ENCODE results near the gene EDAR. TPM values are rescaled to one million over a fixed set of nuclear protein-coding genes. Genes with fewer than 3 reads are reported as not detected.

Gene EDAR
- polyA plus RNA-seq, 1 of the 3 experiments (the other 2 are of a cell fraction), result not detected

- Histone ChIP-seq H3K9me2 (no peaks in the 10 kb centered on the region), H2AFZ (ENCODE audit: low read depth) (no peak overlapping the region), H3K4me3 (ENCODE audit: low read depth in 2 of 2, low read length in 1 of 2) (no peak overlapping the region), H3K27me3 (ENCODE audit: insufficient read depth) (peaks cover 6% of the 10 kb centered on the region; the same call in 1 of the 2 replicates), H3K9me3 (no peaks in the 10 kb centered on the region), H3K4me2 (no peak overlapping the region), H3F3A (replicated peaks; ENCODE audit: insufficient read depth) (no peaks in the 10 kb centered on the region), H3K9ac (no peak overlapping the region), H3K4me1 (ENCODE audit: control insufficient read depth in 1 of 2, insufficient read depth in 2 of 2, low read depth in 1 of 2, low read length in 1 of 2) (no peaks in the 10 kb centered on the region; a peak in 1 of 4 replicates), H3K36me3 (replicated peaks in 1 of 2; ENCODE audit: control insufficient read depth in 1 of 2, insufficient read depth in 2 of 2, low read length in 1 of 2) (no peaks in the 10 kb centered on the region), H3K27ac (ENCODE audit: low read depth in 2 of 2, low read length in 1 of 2) (no peak overlapping the region), H3K79me2 (ENCODE audit: insufficient read depth) (no peaks in the 10 kb centered on the region), H4K20me1 (ENCODE audit: insufficient read depth) (no peaks in the 10 kb centered on the region)
- TF ChIP-seq MEF2A (IDR thresholded peaks at IDR 0.05; ENCODE audit: borderline replicate concordance, low read depth) (no peak), RCOR1 (IDR thresholded peaks at IDR 0.05; ENCODE audit: low read length) (no peak), FOXM1 (IDR thresholded peaks at IDR 0.05; ENCODE audit: low read depth) (no peak), JUND (IDR thresholded peaks at IDR 0.05) (no peak), TCF12 (IDR thresholded peaks at IDR 0.05) (no peak), GATA2 (CRISPR knock-in tag; IDR thresholded peaks at IDR 0.05) (no peak), TAF1 (IDR thresholded peaks at IDR 0.05; ENCODE audit: borderline replicate concordance, low read depth, low read length) (no peak), RXRA (IDR thresholded peaks at IDR 0.05; ENCODE audit: borderline replicate concordance, low read depth) (no peak)
- WGBS (ENCODE audit: low lambda C conversion rate), result 49% methylated on average over 7 of the region's 8 CpGs
- DNase-seq, result no peak
- CTCF ChIA-PET, result interaction anchor here (1.0 to 1.6 kb wide), 2 partner anchors 13 to 47 kb away, joined by 3 to 8 read pairs; no protein-coding TSS in a partner anchor
- POLR2A ChIA-PET, result no interaction called here
These were observed 47.8 kb downstream of the EDAR start for GRCh38 chr2:108941161-108941665.

GRCh38 chr2:108940156-108940555 is 48.9 kb downstream of the EDAR start:
- Histone ChIP-seq H3K27me3 (ENCODE audit: insufficient read depth) (peaks cover 13% of the 10 kb centered on the region), H3K79me2 (ENCODE audit: insufficient read depth) (no peaks in the 10 kb centered on the region), H3K27ac (ENCODE audit: low read depth in 2 of 2, low read length in 1 of 2) (no peak overlapping the region), H3K9ac (no peak overlapping the region), H3K4me1 (ENCODE audit: control insufficient read depth in 1 of 2, insufficient read depth in 2 of 2, low read depth in 1 of 2, low read length in 1 of 2) (no peaks in the 10 kb centered on the region; a peak in 2 of 4 replicates), H4K20me1 (ENCODE audit: insufficient read depth) (no peaks in the 10 kb centered on the region), H3K9me3 (no peaks in the 10 kb centered on the region), H3K4me2 (no peak overlapping the region), H3F3A (replicated peaks; ENCODE audit: insufficient read depth) (no peaks in the 10 kb centered on the region), H3K36me3 (replicated peaks in 1 of 2; ENCODE audit: control insufficient read depth in 1 of 2, insufficient read depth in 2 of 2, low read length in 1 of 2) (no peaks in the 10 kb centered on the region), H3K9me2 (no peaks in the 10 kb centered on the region), H3K4me3 (ENCODE audit: low read depth in 2 of 2, low read length in 1 of 2) (no peak overlapping the region), H2AFZ (ENCODE audit: low read depth) (no peak overlapping the region)
- DNase-seq, result no peak
- TF ChIP-seq ELF1 (IDR thresholded peaks at IDR 0.05) (no peak), TCF12 (IDR thresholded peaks at IDR 0.05) (no peak), CHD2 (IDR thresholded peaks at IDR 0.05; ENCODE audit: low read length, partially characterized antibody) (no peak), SIN3A (IDR thresholded peaks at IDR 0.05; ENCODE audit: borderline replicate concordance, low read depth, low read length) (no peak), USF1 (IDR thresholded peaks at IDR 0.05; ENCODE audit: borderline replicate concordance, low read depth) (no peak), YY1 (IDR thresholded peaks at IDR 0.05; ENCODE audit: low read depth) (no peak)
- 70% methylated on average over 8 of the region's 13 CpGs for WGBS (ENCODE audit: low lambda C conversion rate)
- POLR2A ChIA-PET, result no interaction called here
- CTCF ChIA-PET, result no interaction called here
